AG08396 (cell line): ENCODE results near the gene EFHD1.
"Not testable (repeated sequence)": the region's sequence is repeated elsewhere in the genome, so short reads cannot be mapped to it uniquely, and the experiment has no call there.

Experiments used
- DNase-seq: peaks from one replicate; pipeline ENCODE4 v3.0.0; 2012; ENCODE audit warnings: low spot score, mixed read lengths

EFHD1 gene

GRCh38 chr2:232621186-232621585 lies 12.2 kb upstream of the EFHD1 start:
- no peak for DNase-seq

GRCh38 chr2:232622563-232622962 lies 10.8 kb upstream of the EFHD1 start:
- no peak for DNase-seq

- no peak for DNase-seq
Observed at GRCh38 chr2:232623768-232624765, 9.3 kb upstream of the EFHD1 start.

- DNase-seq: no peak
Observed at GRCh38 chr2:232626584-232626983, 6.8 kb upstream of the EFHD1 start.

- DNase-seq: no peak
Observed at GRCh38 chr2:232628466-232629128, 4.8 kb upstream of the EFHD1 start.

GRCh38 chr2:232629129-232629475 lies 4.3 kb upstream of the EFHD1 start:
- DNase-seq: no peak

GRCh38 chr2:232632229-232632903 lies 1.0 kb upstream of the EFHD1 start:
- no peak for DNase-seq

- no peak for DNase-seq
Observed at GRCh38 chr2:232632904-232633412, 446 bp upstream of the EFHD1 start.

- no peak for DNase-seq
Observed at GRCh38 chr2:232634206-232635150, 1.1 kb downstream of the EFHD1 start.

- not testable (repeated sequence) for DNase-seq
Observed at GRCh38 chr2:232635376-232635775, 2.0 kb downstream of the EFHD1 start.

GRCh38 chr2:232635820-232636219 lies 2.4 kb downstream of the EFHD1 start:
- DNase-seq: no peak

- no peak for DNase-seq
Observed at GRCh38 chr2:232636788-232637420, 3.5 kb downstream of the EFHD1 start.

- DNase-seq: no peak
Observed at GRCh38 chr2:232637866-232638583, 4.6 kb downstream of the EFHD1 start.

GRCh38 chr2:232641153-232641848 lies 7.9 kb downstream of the EFHD1 start:
- no peak for DNase-seq

- no peak for DNase-seq
Observed at GRCh38 chr2:232643147-232643425, 9.7 kb downstream of the EFHD1 start.

GRCh38 chr2:232643813-232644347 lies 10.5 kb downstream of the EFHD1 start:
- no peak for DNase-seq

GRCh38 chr2:232645061-232645460 lies 11.7 kb downstream of the EFHD1 start:
- no peak for DNase-seq

- no peak for DNase-seq
Observed at GRCh38 chr2:232646726-232647125, 13.3 kb downstream of the EFHD1 start.

GRCh38 chr2:232647261-232647660 lies 13.9 kb downstream of the EFHD1 start:
- DNase-seq: no peak

- DNase-seq: no peak
Observed at GRCh38 chr2:232649033-232649432, 15.6 kb downstream of the EFHD1 start.
